Panc1 (cell line): ENCODE measurements around the gene ACSS3. TPM values are rescaled to one million over a fixed set of nuclear protein-coding genes. Genes with fewer than 3 reads are reported as not detected.

Experiments used
- ATAC-seq: fragments of 200-7000 bp; cut with Tn5 transposase; 2 replicates; pipeline ENCODE4 v1.9.1; 2020; ENCODE audit warnings: mild to moderate bottlenecking, moderate library complexity
- BruUV-seq: library from RNA; stranded (reverse); fragments of 400-500 nt; replicated peaks from 2 replicates; lab custom pipeline; 2021; lab: Mats Ljungman, UMichigan
- CTCF ChIA-PET: fragments of 300-600 bp; sonication (Branson Sonifier 250); formaldehyde crosslinking; loops from one replicate; lab custom pipeline; 2022; ENCODE audit warnings: antibody characterized with exemption; lab: Charles Lee
- POLR2A ChIA-PET: fragments of 300-600 bp; sonication (Branson Sonifier 250); formaldehyde crosslinking; loops from one replicate; lab custom pipeline; 2022; ENCODE audit warnings: antibody characterized with exemption; lab: Charles Lee
- DNase-seq: peaks from one replicate; pipeline ENCODE4 v3.0.0-alpha.2; 2010; ENCODE audit warnings: low read depth, low spot score
- H3K27ac ChIP-seq: 2 replicates; pipeline ENCODE4 v1.5.1; 2011; ENCODE audit warnings: mild to moderate bottlenecking, low read length, inconsistent platforms
- H3K27me3 ChIP-seq: fragments of 200-500 bp; sonication (Bioruptor generic); 2 replicates; pipeline ENCODE4 v1.6.0; 2014; ENCODE audit warnings: low read length, inconsistent platforms; ENCODE audit not compliant: control insufficient read depth, insufficient read depth
- H3K36me3 ChIP-seq: fragments of 200-500 bp; sonication (Bioruptor generic); 2 replicates; pipeline ENCODE4 v1.5.1; 2014; ENCODE audit warnings: inconsistent platforms, mild to moderate bottlenecking, low read length, moderate library complexity; ENCODE audit not compliant: control insufficient read depth, insufficient read depth
- H3K4me1 ChIP-seq: 2 replicates; pipeline ENCODE4 v1.5.1; 2011; ENCODE audit warnings: inconsistent platforms, mild to moderate bottlenecking, low read length, moderate library complexity; ENCODE audit not compliant: control insufficient read depth, insufficient read depth
- H3K4me3 ChIP-seq, 2 experiments: 2 replicates each; pipeline ENCODE4 v1.5.1; 2011 to 2012; ENCODE audit warnings: low read depth in 2 of 2, low read length in 2 of 2, mild to moderate bottlenecking in 2 of 2, inconsistent platforms in 1 of 2, moderate library complexity in 1 of 2
- H3K9me3 ChIP-seq: fragments of 200-500 bp; sonication (Bioruptor generic); 2 replicates; pipeline ENCODE4 v1.5.1; 2014; ENCODE audit warnings: low read depth, mild to moderate bottlenecking, inconsistent platforms, low read length, moderate library complexity; ENCODE audit not compliant: control insufficient read depth, insufficient read depth
- POLR2AphosphoS5 ChIP-seq: IDR thresholded peaks from 2 replicates; pipeline ENCODE4 v1.6.1; 2012; ENCODE audit warnings: mild to moderate bottlenecking, low read depth, low read length, moderate library complexity
- REST ChIP-seq, 2 experiments: IDR thresholded peaks; 2 replicates each; pipeline ENCODE4 v1.6.1; 2011 to 2012; ENCODE audit warnings: low read depth in 2 of 2, control low read depth in 1 of 2, low read length in 1 of 2, mild to moderate bottlenecking in 1 of 2, moderate library complexity in 1 of 2; ENCODE audit not compliant: insufficient read depth in 1 of 2
- SIN3A ChIP-seq: IDR thresholded peaks from 2 replicates; pipeline ENCODE4 v1.6.1; 2012; ENCODE audit warnings: low read depth, mild to moderate bottlenecking, low read length, moderate library complexity, borderline replicate concordance; ENCODE audit not compliant: insufficient read depth
- TCF7L2 ChIP-seq: IDR thresholded peaks from 2 replicates; pipeline ENCODE4 v1.6.1; 2011; ENCODE audit warnings: mild to moderate bottlenecking, low read depth, low read length, inconsistent platforms
- in situ Hi-C: cut with HindIII; loops from 2 replicates; pipeline ENCODE4 v1.10.0; 2016; ENCODE audit warnings: low sequenced_read_pairs, low pct_unique_long_range_greater_than_20kb
- intact Hi-C: fragments of 100-400 bp; cut with micrococcal nuclease; formaldehyde crosslinking; loops from one replicate; pipeline ENCODE4 v1.10.0; 2022; ENCODE audit not compliant: unreplicated experiment
- total RNA-seq: library from RNA; stranded (reverse); gene quantifications from one replicate; pipeline ENCODE4 v1.2.1, GENCODE V29; 2021; ENCODE audit not compliant: unreplicated experiment
- TF ChIP-seq, protein P1 (sequence below): fragments of 450-650 bp; IDR thresholded peaks from 2 replicates; pipeline ENCODE4 v1.5.1; 2017; ENCODE audit warnings: mild to moderate bottlenecking

The ACSS3 gene
- total RNA-seq, 1 experiment from 2014 or later = 0.10 TPM

DNA sequence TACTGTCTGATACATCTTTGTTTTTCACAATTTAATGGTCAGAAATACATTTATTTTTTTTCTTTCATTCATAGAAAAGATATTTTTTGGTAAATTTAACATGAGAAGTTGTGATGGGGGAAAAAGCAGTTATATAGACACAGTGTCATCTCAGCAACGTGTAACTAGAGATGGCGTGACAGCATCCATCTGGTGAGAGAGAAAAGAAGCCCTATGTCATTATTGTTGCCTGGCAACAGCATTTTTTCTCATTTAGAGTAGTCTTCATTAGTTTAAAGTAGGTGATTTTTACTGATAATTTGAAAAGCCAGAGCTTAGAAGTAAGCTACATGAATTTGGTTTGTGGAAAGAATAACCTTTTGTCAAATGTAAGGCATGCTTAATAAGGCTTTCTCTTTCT, 128.6 kb downstream of the ACSS3 start:
- ChIA-PET CTCF (no interaction called here), POLR2A (no interaction called here)
- DNase-seq = no peak
- in situ Hi-C loops = no loop called here
- no peak for ATAC-seq
- H3K36me3 ChIP-seq = no peaks in the 10 kb centered on the region
- H3K27me3 ChIP-seq = no peaks in the 10 kb centered on the region
- no peak overlapping the region for H3K27ac ChIP-seq
- no TSS peak for BruUV-seq
- TF ChIP-seq, protein P1, sequence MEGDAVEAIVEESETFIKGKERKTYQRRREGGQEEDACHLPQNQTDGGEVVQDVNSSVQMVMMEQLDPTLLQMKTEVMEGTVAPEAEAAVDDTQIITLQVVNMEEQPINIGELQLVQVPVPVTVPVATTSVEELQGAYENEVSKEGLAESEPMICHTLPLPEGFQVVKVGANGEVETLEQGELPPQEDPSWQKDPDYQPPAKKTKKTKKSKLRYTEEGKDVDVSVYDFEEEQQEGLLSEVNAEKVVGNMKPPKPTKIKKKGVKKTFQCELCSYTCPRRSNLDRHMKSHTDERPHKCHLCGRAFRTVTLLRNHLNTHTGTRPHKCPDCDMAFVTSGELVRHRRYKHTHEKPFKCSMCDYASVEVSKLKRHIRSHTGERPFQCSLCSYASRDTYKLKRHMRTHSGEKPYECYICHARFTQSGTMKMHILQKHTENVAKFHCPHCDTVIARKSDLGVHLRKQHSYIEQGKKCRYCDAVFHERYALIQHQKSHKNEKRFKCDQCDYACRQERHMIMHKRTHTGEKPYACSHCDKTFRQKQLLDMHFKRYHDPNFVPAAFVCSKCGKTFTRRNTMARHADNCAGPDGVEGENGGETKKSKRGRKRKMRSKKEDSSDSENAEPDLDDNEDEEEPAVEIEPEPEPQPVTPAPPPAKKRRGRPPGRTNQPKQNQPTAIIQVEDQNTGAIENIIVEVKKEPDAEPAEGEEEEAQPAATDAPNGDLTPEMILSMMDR = no peak
- TF ChIP-seq SIN3A (no peak), REST (IDR thresholded peaks at IDR 0.05; ENCODE audit: insufficient read depth in 1 of 2, low read depth in 2 of 2, low read length in 1 of 2) (no peak), TCF7L2 (no peak), POLR2AphosphoS5 (no peak)
- H3K4me1 ChIP-seq = no peaks in the 10 kb centered on the region; the same call in 1 of the 2 replicates
- H3K4me3 ChIP-seq = no peak overlapping the region
- no peaks in the 10 kb centered on the region for H3K9me3 ChIP-seq
- intact Hi-C loops = no loop called here

GRCh38 chr12:81207173-81207572, 129.3 kb downstream of the ACSS3 start:
- DNase-seq (no peak), ATAC-seq (no peak)
- H3K4me3 ChIP-seq = no peak overlapping the region
- no peaks in the 10 kb centered on the region; the same call in 1 of the 2 replicates for H3K4me1 ChIP-seq
- TF ChIP-seq SIN3A = no peak
- TF ChIP-seq TCF7L2 = no peak
- TF ChIP-seq REST (IDR thresholded peaks at IDR 0.05; ENCODE audit: insufficient read depth in 1 of 2, low read depth in 2 of 2, low read length in 1 of 2) = no peak
- TF ChIP-seq, protein P1 = no peak
- no peak for TF ChIP-seq POLR2AphosphoS5
- H3K27ac ChIP-seq = no peak overlapping the region
- no TSS peak for BruUV-seq
- no peaks in the 10 kb centered on the region for H3K9me3 ChIP-seq
- CTCF ChIA-PET = no interaction called here
- POLR2A ChIA-PET = no interaction called here
- no peaks in the 10 kb centered on the region for H3K27me3 ChIP-seq
- intact Hi-C loops = no loop called here
- in situ Hi-C loops = no loop called here
- no peaks in the 10 kb centered on the region for H3K36me3 ChIP-seq
